Measurements from ENCODE around the gene INSIG2.
A peak's percentile ranks its signal among the peaks of the same experiment; 100 is the strongest.

- TF ChIP-seq RAD21 (CRISPR knock-in tag; conservative IDR thresholded peaks at IDR 0.05 in 1 of 2, IDR thresholded peaks at IDR 0.05 in 1 of 2): peak in 1 of 2 experiments; percentile 42; a peak in 3 of 4 replicates
- TF ChIP-seq E4F1 (CRISPR knock-in tag; IDR thresholded peaks at IDR 0.05; ENCODE audit: borderline replicate concordance): no peak
- no peak for TF ChIP-seq SMC3 (conservative IDR thresholded peaks at IDR 0.05; ENCODE audit: insufficient read depth, low read depth, low read length)
- TF ChIP-seq ZNF76 (CRISPR knock-in tag; IDR thresholded peaks at IDR 0.05; ENCODE audit: borderline replicate concordance): no peak
- no peak for TF ChIP-seq PBX2 (CRISPR knock-in tag; IDR thresholded peaks at IDR 0.05; ENCODE audit: low read depth)
- TF ChIP-seq PBX2 (tag; conservative IDR thresholded peaks at IDR 0.05; ENCODE audit: low read depth): no peak
- TF ChIP-seq E2F8 (IDR thresholded peaks at IDR 0.05; ENCODE audit: low read depth, partially characterized antibody): no peak
- no peak for TF ChIP-seq SMARCC2 (IDR thresholded peaks at IDR 0.05; ENCODE audit: low read depth)
Observed at GRCh38 chr2:118061135-118061955, 26.9 kb upstream of the INSIG2 start.
